Measurements from ENCODE around the gene ARHGAP28. TPM values are rescaled to one million over a fixed set of nuclear protein-coding genes. Genes with fewer than 3 reads are reported as not detected.

Gene ARHGAP28
- total RNA-seq, 6 experiments from 2014 or later: 0.13 to 1.7 (median 0.61) TPM; not detected in 1

GRCh38 chr18:6950641-6951040, 221.1 kb downstream of the ARHGAP28 start:
- 86% methylated on average over 10 of the region's 14 CpGs for WGBS (ENCODE audit: insufficient coverage, low coverage, low lambda C conversion rate, missing lambda C conversion rate)
- Histone ChIP-seq H3K27ac (no peak overlapping the region), H3K9me3 (no peaks in the 10 kb centered on the region), H3K36me3 (no peaks in the 10 kb centered on the region), H3K27me3 (no peaks in the 10 kb centered on the region), H3K4me3 (no peak overlapping the region), H3K4me1 (no peaks in the 10 kb centered on the region)
- ATAC-seq (no peak), DNase-seq (no peak)
- intact Hi-C loops (cut with DNase I): no loop called here
- TF ChIP-seq, protein P1, sequence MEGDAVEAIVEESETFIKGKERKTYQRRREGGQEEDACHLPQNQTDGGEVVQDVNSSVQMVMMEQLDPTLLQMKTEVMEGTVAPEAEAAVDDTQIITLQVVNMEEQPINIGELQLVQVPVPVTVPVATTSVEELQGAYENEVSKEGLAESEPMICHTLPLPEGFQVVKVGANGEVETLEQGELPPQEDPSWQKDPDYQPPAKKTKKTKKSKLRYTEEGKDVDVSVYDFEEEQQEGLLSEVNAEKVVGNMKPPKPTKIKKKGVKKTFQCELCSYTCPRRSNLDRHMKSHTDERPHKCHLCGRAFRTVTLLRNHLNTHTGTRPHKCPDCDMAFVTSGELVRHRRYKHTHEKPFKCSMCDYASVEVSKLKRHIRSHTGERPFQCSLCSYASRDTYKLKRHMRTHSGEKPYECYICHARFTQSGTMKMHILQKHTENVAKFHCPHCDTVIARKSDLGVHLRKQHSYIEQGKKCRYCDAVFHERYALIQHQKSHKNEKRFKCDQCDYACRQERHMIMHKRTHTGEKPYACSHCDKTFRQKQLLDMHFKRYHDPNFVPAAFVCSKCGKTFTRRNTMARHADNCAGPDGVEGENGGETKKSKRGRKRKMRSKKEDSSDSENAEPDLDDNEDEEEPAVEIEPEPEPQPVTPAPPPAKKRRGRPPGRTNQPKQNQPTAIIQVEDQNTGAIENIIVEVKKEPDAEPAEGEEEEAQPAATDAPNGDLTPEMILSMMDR (IDR thresholded peaks at IDR 0.05): no peak
- TF ChIP-seq POLR2A (IDR thresholded peaks at IDR 0.05): no peak

- no peak for ATAC-seq
- intact Hi-C loops (cut with DNase I): no loop called here
- no peaks in the 10 kb centered on the region for H3K4me1 ChIP-seq
- no peaks in the 10 kb centered on the region for H3K9me3 ChIP-seq
- H3K27ac ChIP-seq: no peak overlapping the region
- DNase-seq: no peak
- WGBS (ENCODE audit: insufficient coverage, low coverage, low lambda C conversion rate, missing lambda C conversion rate): 60% methylated on average over 9 of the region's 17 CpGs
- H3K36me3 ChIP-seq: no peaks in the 10 kb centered on the region
- H3K27me3 ChIP-seq: no peaks in the 10 kb centered on the region
- H3K4me3 ChIP-seq: no peak overlapping the region
- TF ChIP-seq, protein P1 (IDR thresholded peaks at IDR 0.05): no peak
- no peak for TF ChIP-seq POLR2A (IDR thresholded peaks at IDR 0.05)
Measured at GRCh38 chr18:6951336-6952090, 222.0 kb downstream of the ARHGAP28 start.

GRCh38 chr18:6954501-6954900, 225.0 kb downstream of the ARHGAP28 start:
- 41% methylated on average over 3 of the region's 4 CpGs for WGBS (ENCODE audit: insufficient coverage, low coverage, low lambda C conversion rate, missing lambda C conversion rate)
- intact Hi-C loops (cut with DNase I): no loop called here

DNA sequence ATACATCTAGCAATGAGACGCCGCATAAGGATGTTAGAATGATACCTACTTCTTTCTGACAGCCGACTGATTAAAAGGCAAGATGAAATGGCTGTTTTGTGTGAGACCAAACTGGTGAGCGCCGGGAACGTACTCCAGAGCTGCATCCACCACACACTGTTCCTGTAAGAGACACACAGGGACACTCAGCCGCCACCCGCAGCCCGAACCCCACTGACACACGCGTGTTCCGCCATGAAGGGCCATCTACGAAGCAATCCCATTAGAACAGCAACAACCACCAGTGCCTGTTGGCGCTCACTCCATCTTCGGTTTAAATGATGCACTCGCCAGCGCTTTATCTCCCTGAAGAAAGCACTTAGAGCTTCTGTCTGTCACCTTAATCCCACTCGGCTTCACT, 225.8 kb downstream of the ARHGAP28 start:
- Histone ChIP-seq H3K27ac (no peak overlapping the region), H3K9me3 (no peaks in the 10 kb centered on the region), H3K4me3 (no peak overlapping the region), H3K27me3 (no peaks in the 10 kb centered on the region), H3K36me3 (no peaks in the 10 kb centered on the region), H3K4me1 (no peaks in the 10 kb centered on the region)
- ATAC-seq (no peak), DNase-seq (no peak)
- no peak for TF ChIP-seq POLR2A (IDR thresholded peaks at IDR 0.05)
- TF ChIP-seq, protein P1 (IDR thresholded peaks at IDR 0.05): no peak
- 81% methylated on average over 11 of the region's 18 CpGs for WGBS (ENCODE audit: insufficient coverage, low coverage, low lambda C conversion rate, missing lambda C conversion rate)
- intact Hi-C loops (cut with DNase I): no loop called here

More at GRCh38 chr18:6954501-6954900, 225.0 kb downstream of the ARHGAP28 start:
- TF ChIP-seq, protein P1 (IDR thresholded peaks at IDR 0.05): no peak
- no peak for TF ChIP-seq POLR2A (IDR thresholded peaks at IDR 0.05)
- ATAC-seq (no peak), DNase-seq (no peak)
- Histone ChIP-seq H3K36me3 (no peaks in the 10 kb centered on the region), H3K9me3 (no peaks in the 10 kb centered on the region), H3K4me3 (no peak overlapping the region), H3K27ac (no peak overlapping the region), H3K27me3 (no peaks in the 10 kb centered on the region), H3K4me1 (no peaks in the 10 kb centered on the region)

Data from right lobe of liver (tissue), 6 donors.